Parathyroid adenoma (tissue), 2 donors: ENCODE data around the gene GPR137.
"Not testable (repeated sequence)": the region's sequence is repeated elsewhere in the genome, so short reads cannot be mapped to it uniquely, and the experiment has no call there.

Experiments
- H2AFZ ChIP-seq: fragments of 300-600 bp; sonication (generic); one replicate; pipeline ENCODE4 v1.7.0; 2017; ENCODE audit warnings: antibody characterized with exemption, mild to moderate bottlenecking
- H3K27ac ChIP-seq: fragments of 300-600 bp; sonication (generic); one replicate; pipeline ENCODE4 v1.7.0; 2017
- H3K27me3 ChIP-seq: fragments of 300-600 bp; sonication (generic); one replicate; pipeline ENCODE4 v1.7.0; 2017; ENCODE audit warnings: low read length; ENCODE audit not compliant: control insufficient read depth, insufficient read depth
- H3K36me3 ChIP-seq: fragments of 300-600 bp; sonication (generic); one replicate; pipeline ENCODE4 v1.7.0; 2017; ENCODE audit warnings: low read length; ENCODE audit not compliant: control insufficient read depth, insufficient read depth
- H3K4me1 ChIP-seq: fragments of 300-600 bp; sonication (generic); one replicate; pipeline ENCODE4 v1.7.0; 2017; ENCODE audit warnings: control low read depth
- H3K4me2 ChIP-seq: fragments of 300-600 bp; sonication (generic); one replicate; pipeline ENCODE4 v1.7.0; 2017; ENCODE audit warnings: low read length
- H3K4me3 ChIP-seq: fragments of 300-600 bp; sonication (generic); one replicate; pipeline ENCODE4 v1.7.0; 2017; ENCODE audit warnings: low read depth, low read length
- H3K79me2 ChIP-seq: fragments of 300-600 bp; sonication (generic); one replicate; pipeline ENCODE4 v1.7.0; 2017; ENCODE audit warnings: control low read depth
- H3K9ac ChIP-seq: fragments of 300-600 bp; sonication (generic); one replicate; pipeline ENCODE4 v1.7.0; 2017; ENCODE audit warnings: mild to moderate bottlenecking
- H3K9me3 ChIP-seq: fragments of 300-600 bp; sonication (generic); one replicate; pipeline ENCODE4 v1.7.0; 2017; ENCODE audit warnings: low read length; ENCODE audit not compliant: control insufficient read depth
- CTCF ChIP-seq: fragments of 300-600 bp; sonication (generic); IDR thresholded peaks from one replicate; pipeline ENCODE4 v1.7.0; 2017; ENCODE audit warnings: antibody characterized with exemption, mild to moderate bottlenecking
- donor health status: primary hyperparathyroidism.

Gene GPR137

GRCh38 chr11:64313491-64314145, 28.0 kb downstream of the GPR137 start:
- Histone ChIP-seq H3K9me3 (no peaks in the 10 kb centered on the region), H2AFZ (no peak overlapping the region), H3K4me2 (no peak overlapping the region), H3K9ac (no peak overlapping the region), H3K27me3 (no peaks in the 10 kb centered on the region), H3K79me2 (no peaks in the 10 kb centered on the region), H3K27ac (no peak overlapping the region), H3K36me3 (no peaks in the 10 kb centered on the region), H3K4me3 (no peak overlapping the region), H3K4me1 (peaks cover 2% of the 10 kb centered on the region)
- no peak for TF ChIP-seq CTCF

- Histone ChIP-seq H3K4me1 (peaks cover 4% of the 10 kb centered on the region), H3K4me2 (no peak overlapping the region), H3K4me3 (no peak overlapping the region), H2AFZ (no peak overlapping the region), H3K9ac (no peak overlapping the region), H3K36me3 (no peaks in the 10 kb centered on the region), H3K79me2 (no peaks in the 10 kb centered on the region), H3K27ac (no peak overlapping the region), H3K27me3 (no peaks in the 10 kb centered on the region), H3K9me3 (no peaks in the 10 kb centered on the region)
- no peak for TF ChIP-seq CTCF
Observed at GRCh38 chr11:64314146-64314804, 28.6 kb downstream of the GPR137 start.

GRCh38 chr11:64314805-64315561, 29.3 kb downstream of the GPR137 start:
- Histone ChIP-seq H3K4me3 (no peak overlapping the region), H3K4me1 (peaks cover 4% of the 10 kb centered on the region), H3K27me3 (no peaks in the 10 kb centered on the region), H3K4me2 (no peak overlapping the region), H3K27ac (no peak overlapping the region), H2AFZ (no peak overlapping the region), H3K9ac (no peak overlapping the region), H3K79me2 (no peaks in the 10 kb centered on the region), H3K36me3 (no peaks in the 10 kb centered on the region), H3K9me3 (no peaks in the 10 kb centered on the region)
- TF ChIP-seq CTCF = no peak

GRCh38 chr11:64315667-64316526, 30.2 kb downstream of the GPR137 start:
- H3K4me3 ChIP-seq, H2AFZ ChIP-seq, H3K36me3 ChIP-seq, H3K27ac ChIP-seq, H3K4me2 ChIP-seq, H3K79me2 ChIP-seq, H3K9me3 ChIP-seq, H3K27me3 ChIP-seq, H3K4me1 ChIP-seq, H3K9ac ChIP-seq: not testable (repeated sequence)
